ENCODE results near the gene SNORC.
"Not testable (repeated sequence)": the region's sequence is repeated elsewhere in the genome, so short reads cannot be mapped to it uniquely, and the experiment has no call there.

SNORC gene

GRCh38 chr2:232901736-232902578 lies 31.9 kb downstream of the SNORC start:
- Histone ChIP-seq H3K4me2 (ENCODE audit: low read length) (no peak overlapping the region), H3K9ac (ENCODE audit: low read length) (no peak overlapping the region), H3K9me2 (ENCODE audit: low read depth, low read length) (no peaks in the 10 kb centered on the region), H3K4me1 (ENCODE audit: insufficient read depth, low read length, severe bottlenecking) (no peaks in the 10 kb centered on the region), H3K9me3 (ENCODE audit: low read length) (no peaks in the 10 kb centered on the region), H3K4me3 (ENCODE audit: low read depth, low read length, poor library complexity, severe bottlenecking) (no peak overlapping the region), H2AFZ (ENCODE audit: low read length) (no peak overlapping the region), H4K20me1 (ENCODE audit: insufficient read depth, low read length) (no peaks in the 10 kb centered on the region), H3K36me3 (ENCODE audit: insufficient read depth, low read length) (no peaks in the 10 kb centered on the region), H3K79me2 (ENCODE audit: insufficient read depth, low read length) (no peaks in the 10 kb centered on the region), H3F3A (ENCODE audit: insufficient read depth, low read length) (no peaks in the 10 kb centered on the region), H3K27me3 (ENCODE audit: insufficient read depth, low read length) (0 out of 2 replicates have a peak, but pooled peaks cover 8% of the 10 kb centered on the region), H3K27ac (ENCODE audit: low read depth, low read length, poor library complexity, severe bottlenecking) (no peak overlapping the region)
- TF ChIP-seq, protein P1, sequence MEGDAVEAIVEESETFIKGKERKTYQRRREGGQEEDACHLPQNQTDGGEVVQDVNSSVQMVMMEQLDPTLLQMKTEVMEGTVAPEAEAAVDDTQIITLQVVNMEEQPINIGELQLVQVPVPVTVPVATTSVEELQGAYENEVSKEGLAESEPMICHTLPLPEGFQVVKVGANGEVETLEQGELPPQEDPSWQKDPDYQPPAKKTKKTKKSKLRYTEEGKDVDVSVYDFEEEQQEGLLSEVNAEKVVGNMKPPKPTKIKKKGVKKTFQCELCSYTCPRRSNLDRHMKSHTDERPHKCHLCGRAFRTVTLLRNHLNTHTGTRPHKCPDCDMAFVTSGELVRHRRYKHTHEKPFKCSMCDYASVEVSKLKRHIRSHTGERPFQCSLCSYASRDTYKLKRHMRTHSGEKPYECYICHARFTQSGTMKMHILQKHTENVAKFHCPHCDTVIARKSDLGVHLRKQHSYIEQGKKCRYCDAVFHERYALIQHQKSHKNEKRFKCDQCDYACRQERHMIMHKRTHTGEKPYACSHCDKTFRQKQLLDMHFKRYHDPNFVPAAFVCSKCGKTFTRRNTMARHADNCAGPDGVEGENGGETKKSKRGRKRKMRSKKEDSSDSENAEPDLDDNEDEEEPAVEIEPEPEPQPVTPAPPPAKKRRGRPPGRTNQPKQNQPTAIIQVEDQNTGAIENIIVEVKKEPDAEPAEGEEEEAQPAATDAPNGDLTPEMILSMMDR (IDR thresholded peaks at IDR 0.05; ENCODE audit: low read length), result no peak
- no peak for TF ChIP-seq EZH2 (IDR thresholded peaks at IDR 0.05; ENCODE audit: borderline replicate concordance, low read length)

GRCh38 chr2:232903989-232904388 lies 33.9 kb downstream of the SNORC start:
- Histone ChIP-seq H3K4me1 (ENCODE audit: insufficient read depth, low read length, severe bottlenecking) (no peaks in the 10 kb centered on the region), H3K79me2 (ENCODE audit: insufficient read depth, low read length) (no peaks in the 10 kb centered on the region), H4K20me1 (ENCODE audit: insufficient read depth, low read length) (no peaks in the 10 kb centered on the region), H3K9ac (ENCODE audit: low read length) (no peak overlapping the region), H3K27ac (ENCODE audit: low read depth, low read length, poor library complexity, severe bottlenecking) (no peak overlapping the region), H3K36me3 (ENCODE audit: insufficient read depth, low read length) (no peaks in the 10 kb centered on the region), H3F3A (ENCODE audit: insufficient read depth, low read length) (no peaks in the 10 kb centered on the region), H2AFZ (ENCODE audit: low read length) (no peak overlapping the region), H3K4me2 (ENCODE audit: low read length) (no peak overlapping the region), H3K9me3 (ENCODE audit: low read length) (no peaks in the 10 kb centered on the region), H3K4me3 (ENCODE audit: low read depth, low read length, poor library complexity, severe bottlenecking) (no peak overlapping the region), H3K27me3 (ENCODE audit: insufficient read depth, low read length) (0 out of 2 replicates have a peak, but pooled peaks cover 8% of the 10 kb centered on the region), H3K9me2 (ENCODE audit: low read depth, low read length) (no peaks in the 10 kb centered on the region)
- TF ChIP-seq, protein P1 (IDR thresholded peaks at IDR 0.05; ENCODE audit: low read length), result no peak
- no peak for TF ChIP-seq EZH2 (IDR thresholded peaks at IDR 0.05; ENCODE audit: borderline replicate concordance, low read length)

- H3K79me2 ChIP-seq (ENCODE audit: insufficient read depth, low read length); H3F3A ChIP-seq (ENCODE audit: insufficient read depth, low read length); H2AFZ ChIP-seq (ENCODE audit: low read length); H3K4me3 ChIP-seq (ENCODE audit: low read depth, low read length, poor library complexity, severe bottlenecking); H3K9me2 ChIP-seq (ENCODE audit: low read depth, low read length); H3K27ac ChIP-seq (ENCODE audit: low read depth, low read length, poor library complexity, severe bottlenecking); H3K36me3 ChIP-seq (ENCODE audit: insufficient read depth, low read length); H3K9ac ChIP-seq (ENCODE audit: low read length); H3K4me2 ChIP-seq (ENCODE audit: low read length); H3K4me1 ChIP-seq (ENCODE audit: insufficient read depth, low read length, severe bottlenecking); H4K20me1 ChIP-seq (ENCODE audit: insufficient read depth, low read length): not testable (repeated sequence)
- Histone ChIP-seq H3K9me3 (ENCODE audit: low read length) (peaks cover 10% of the 10 kb centered on the region), H3K27me3 (ENCODE audit: insufficient read depth, low read length) (0 out of 2 replicates have a peak, but pooled peaks cover 13% of the 10 kb centered on the region)
Observed at GRCh38 chr2:232906867-232907717, 37.0 kb downstream of the SNORC start.

GRCh38 chr2:232907718-232908085 lies 37.6 kb downstream of the SNORC start:
- not testable (repeated sequence) for H3K9ac ChIP-seq (ENCODE audit: low read length); H3K36me3 ChIP-seq (ENCODE audit: insufficient read depth, low read length); H2AFZ ChIP-seq (ENCODE audit: low read length); H3K4me2 ChIP-seq (ENCODE audit: low read length); H3K27me3 ChIP-seq (ENCODE audit: insufficient read depth, low read length); H3F3A ChIP-seq (ENCODE audit: insufficient read depth, low read length); H3K79me2 ChIP-seq (ENCODE audit: insufficient read depth, low read length); H3K9me2 ChIP-seq (ENCODE audit: low read depth, low read length); H3K4me1 ChIP-seq (ENCODE audit: insufficient read depth, low read length, severe bottlenecking); H4K20me1 ChIP-seq (ENCODE audit: insufficient read depth, low read length); H3K4me3 ChIP-seq (ENCODE audit: low read depth, low read length, poor library complexity, severe bottlenecking); H3K27ac ChIP-seq (ENCODE audit: low read depth, low read length, poor library complexity, severe bottlenecking)
- H3K9me3 ChIP-seq (ENCODE audit: low read length), result peaks cover 14% of the 10 kb centered on the region
